ENCODE results near the gene TSPAN1.
A peak's percentile ranks its signal among the peaks of the same experiment; 100 is the strongest.

The TSPAN1 gene

GRCh38 chr1:46171871-46172270, 3.0 kb upstream of the TSPAN1 start:
- no peak for DNase-seq (ENCODE audit: low read depth)
- no peak for TF ChIP-seq CTCF (conservative IDR thresholded peaks at IDR 0.05; ENCODE audit: low read length)
- H3K4me3 ChIP-seq (ENCODE audit: low read length), result no peak overlapping the region

GRCh38 chr1:46172321-46172720, 2.6 kb upstream of the TSPAN1 start:
- DNase-seq (ENCODE audit: low read depth), result no peak
- TF ChIP-seq CTCF (conservative IDR thresholded peaks at IDR 0.05; ENCODE audit: low read length), result no peak
- no peak overlapping the region for H3K4me3 ChIP-seq (ENCODE audit: low read length)

GRCh38 chr1:46173361-46173856, 1.5 kb upstream of the TSPAN1 start:
- no peak for TF ChIP-seq CTCF (conservative IDR thresholded peaks at IDR 0.05; ENCODE audit: low read length)
- H3K4me3 ChIP-seq (ENCODE audit: low read length), result no peak overlapping the region
- DNase-seq (ENCODE audit: low read depth), result peak; percentile 36

GRCh38 chr1:46175243-46175642, 356 bp downstream of the TSPAN1 start:
- TF ChIP-seq CTCF (conservative IDR thresholded peaks at IDR 0.05; ENCODE audit: low read length), result no peak
- H3K4me3 ChIP-seq (ENCODE audit: low read length), result no peak overlapping the region
- DNase-seq (ENCODE audit: low read depth), result no peak

- no peak for TF ChIP-seq CTCF (conservative IDR thresholded peaks at IDR 0.05; ENCODE audit: low read length)
- H3K4me3 ChIP-seq (ENCODE audit: low read length), result no peak within 1 kb of the TSS
Measured at GRCh38 chr1:46176211-46176865, 1.5 kb downstream of the TSPAN1 start, which contains the start of gene P3R3URF. Gene P3R3URF, minus strand, starts transcription at chr1:46176488. Its CDS starts 17 bp downstream, at chr1:46176471.

GRCh38 chr1:46179138-46180081, 4.5 kb downstream of the TSPAN1 start:
- DNase-seq (ENCODE audit: low read depth), result peak; percentile 83
- peak; percentile 94 for TF ChIP-seq CTCF (conservative IDR thresholded peaks at IDR 0.05; ENCODE audit: low read length)
- H3K4me3 ChIP-seq (ENCODE audit: low read length), result no peak overlapping the region

More at GRCh38 chr1:46176211-46176865, 1.5 kb downstream of the TSPAN1 start, which contains the start of gene P3R3URF:
- DNase-seq (ENCODE audit: low read depth), result no peak
